Right ventricle myocardium superior (tissue), 1 donor: ENCODE data around the gene RUBCN. TPM values are rescaled to one million over a fixed set of nuclear protein-coding genes. Genes with fewer than 3 reads are reported as not detected.
"Not testable (repeated sequence)": the region's sequence is repeated elsewhere in the genome, so short reads cannot be mapped to it uniquely, and the experiment has no call there.

Experiments used
- ATAC-seq: fragments of 200-7000 bp; cut with Tn5 transposase; one replicate; pipeline ENCODE4 v1.9.1; 2020; ENCODE audit warnings: mild to moderate bottlenecking; ENCODE audit not compliant: poor library complexity
- DNase-seq: peaks from one replicate; pipeline ENCODE4 v3.0.0-alpha.2; 2020
- intact Hi-C: fragments of 100-400 bp; cut with DNase I; formaldehyde crosslinking; loops from one replicate; pipeline ENCODE4 v1.11.2; 2022
- total RNA-seq: library from RNA; stranded (reverse); fragmentation: NEBNext Ultra II Directional; extraction: Animal tissue kit (Norgen Biotek cat#: 25700); gene quantifications from one replicate; pipeline ENCODE4 v1.2.1, GENCODE V29; 2021
- donor health status: DM: no; HTN: yes; CAD: no; lungs with severe emphysema.

Gene RUBCN
- total RNA-seq, 1 donor from 2014 or later = 15.1 TPM

GRCh38 chr3:197737749-197738462, 1.2 kb upstream of the RUBCN start:
- DNase-seq (no peak), ATAC-seq (no peak)
- intact Hi-C loops = no loop called here

- intact Hi-C loops = no loop called here
- ATAC-seq (peak; percentile 0), DNase-seq (no peak)
Measured at GRCh38 chr3:197737319-197737649, 580 bp upstream of the RUBCN start.

DNA sequence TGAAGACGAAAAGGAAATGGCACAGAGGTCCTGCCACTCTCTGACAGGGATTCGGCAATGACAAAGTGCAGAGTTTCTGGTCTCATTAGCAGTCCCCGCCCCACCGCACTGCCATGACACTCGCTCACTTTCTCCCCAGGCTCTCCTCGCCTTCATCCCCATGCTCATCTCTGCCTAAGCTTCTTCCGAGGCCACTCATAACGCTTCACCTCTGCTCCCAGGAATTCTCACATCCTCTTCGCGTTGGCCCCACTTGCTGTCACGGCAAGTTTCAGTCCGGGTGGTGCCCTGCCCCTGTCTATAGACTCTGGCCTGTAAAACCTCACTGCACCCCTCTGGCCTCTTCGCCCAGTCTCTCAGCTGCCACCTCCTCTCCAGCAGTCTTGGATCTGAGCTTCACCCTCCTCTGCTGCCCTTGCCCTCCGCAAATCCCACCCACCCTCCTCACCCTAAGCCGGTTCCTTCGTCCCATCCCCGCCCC, 654 bp downstream of the RUBCN start:
- DNase-seq (no peak), ATAC-seq (peak; percentile 28)
- intact Hi-C loops = no loop called here

DNA sequence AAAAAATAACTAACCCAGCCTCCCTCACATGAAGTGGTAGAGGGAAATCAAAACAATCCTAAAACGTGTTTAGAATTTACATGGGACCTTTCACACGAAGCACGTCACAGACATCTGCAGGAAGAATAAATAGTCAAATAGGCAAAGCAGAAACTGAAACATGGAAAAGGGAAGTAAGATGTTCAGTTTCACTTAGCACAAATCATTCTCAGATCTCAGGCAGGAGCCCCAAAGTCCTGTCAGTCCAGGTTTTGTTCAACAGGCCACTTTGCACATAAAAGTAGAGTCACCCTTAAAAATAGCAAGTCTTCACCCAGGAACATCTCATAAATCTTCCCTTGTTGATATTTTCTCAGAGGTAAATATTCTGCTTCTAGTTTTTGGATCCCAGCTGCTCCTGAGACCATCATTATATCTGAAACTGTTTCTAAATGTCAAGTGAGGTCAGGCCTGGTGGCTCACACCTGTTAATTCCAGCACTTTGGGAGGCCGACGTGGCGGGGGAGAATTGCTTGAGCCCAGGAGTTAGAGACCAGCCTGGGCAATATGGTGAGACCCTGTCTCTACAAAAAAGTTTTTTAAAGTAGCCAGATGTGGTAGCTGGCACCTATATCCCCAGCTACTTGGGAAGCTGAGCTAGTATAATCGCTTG, 1.9 kb downstream of the RUBCN start:
- no peak for ATAC-seq
- intact Hi-C loops = no loop called here
- no peak for DNase-seq

DNA sequence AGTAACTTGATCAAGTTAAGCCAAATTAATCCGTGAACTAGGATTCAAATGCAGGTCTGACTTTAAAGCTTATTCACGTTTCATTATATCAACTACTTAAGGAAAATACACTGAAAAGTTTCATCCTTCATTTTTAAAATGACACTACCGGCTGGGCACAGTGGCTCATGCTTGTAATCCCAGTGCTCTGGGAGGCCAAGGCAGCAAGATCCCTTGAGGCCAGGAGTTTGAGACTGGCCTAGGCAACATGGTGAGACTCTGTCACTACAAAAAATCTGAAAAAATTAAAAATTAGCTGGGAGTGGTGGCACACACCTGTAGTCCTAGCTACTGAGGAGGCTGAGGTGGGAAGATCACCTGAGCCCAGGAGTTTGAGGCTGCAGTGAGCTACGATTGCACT, 3.7 kb downstream of the RUBCN start:
- no peak for ATAC-seq
- intact Hi-C loops = no loop called here
- DNase-seq = no peak

GRCh38 chr3:197731483-197731882, 5.2 kb downstream of the RUBCN start:
- DNase-seq, intact Hi-C loops, ATAC-seq: not testable (repeated sequence)

GRCh38 chr3:197730770-197731169, 5.9 kb downstream of the RUBCN start:
- ATAC-seq, DNase-seq, intact Hi-C loops: not testable (repeated sequence)

- ATAC-seq = no peak
Measured at GRCh38 chr3:197730200-197730599, 6.5 kb downstream of the RUBCN start.

DNA sequence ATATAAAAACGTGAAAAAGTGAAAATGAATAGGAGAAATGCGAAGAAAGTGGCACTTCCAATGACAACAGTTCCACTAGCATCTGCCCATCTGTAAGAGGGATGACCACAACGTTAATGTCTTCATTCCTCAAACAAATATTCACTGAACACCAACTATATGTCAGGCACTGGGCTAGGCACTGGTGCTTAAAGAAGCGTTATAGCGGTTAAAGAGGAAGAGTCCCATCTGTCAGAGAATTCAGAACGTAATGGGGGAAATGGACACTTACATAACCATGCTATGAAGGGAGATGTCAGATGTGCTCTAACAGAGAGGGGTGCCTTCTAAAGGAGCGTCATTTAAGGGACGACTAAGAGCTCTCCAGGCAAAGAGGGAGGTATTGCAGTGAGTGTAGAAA, 8.2 kb downstream of the RUBCN start:
- DNase-seq = no peak
- intact Hi-C loops = no loop called here
- ATAC-seq = no peak

More at GRCh38 chr3:197730200-197730599, 6.5 kb downstream of the RUBCN start:
- no peak for DNase-seq
- intact Hi-C loops = no loop called here

GRCh38 chr3:197727878-197728277, 8.8 kb downstream of the RUBCN start:
- intact Hi-C loops, DNase-seq: not testable (repeated sequence)
- peak; percentile 25 for ATAC-seq

GRCh38 chr3:197722734-197723133, 14.0 kb downstream of the RUBCN start:
- intact Hi-C loops = no loop called here
- DNase-seq (no peak), ATAC-seq (no peak)

GRCh38 chr3:197720694-197721093, 16.0 kb downstream of the RUBCN start:
- ATAC-seq (no peak), DNase-seq (no peak)
- intact Hi-C loops = no loop called here

DNA sequence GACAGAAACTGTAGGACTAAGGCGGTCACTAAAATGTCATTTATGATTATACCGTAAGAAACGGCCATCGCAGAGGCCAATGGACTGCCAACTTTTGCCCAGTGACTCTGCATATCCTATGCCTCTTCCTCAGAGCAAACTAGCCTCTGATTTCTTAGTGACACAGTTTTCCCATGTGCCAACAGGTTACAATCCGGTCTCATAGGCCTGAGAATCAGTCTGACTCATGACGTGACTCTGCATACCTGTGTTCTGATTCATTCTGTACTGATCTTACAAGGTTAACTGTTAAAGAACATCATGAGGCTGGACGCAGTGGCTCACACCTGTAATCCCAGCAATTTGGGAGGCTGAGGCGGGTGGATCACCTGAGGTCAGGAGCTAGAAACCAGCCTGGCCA, 17.8 kb downstream of the RUBCN start:
- ATAC-seq (no peak), DNase-seq (no peak)
- intact Hi-C loops = no loop called here

DNA sequence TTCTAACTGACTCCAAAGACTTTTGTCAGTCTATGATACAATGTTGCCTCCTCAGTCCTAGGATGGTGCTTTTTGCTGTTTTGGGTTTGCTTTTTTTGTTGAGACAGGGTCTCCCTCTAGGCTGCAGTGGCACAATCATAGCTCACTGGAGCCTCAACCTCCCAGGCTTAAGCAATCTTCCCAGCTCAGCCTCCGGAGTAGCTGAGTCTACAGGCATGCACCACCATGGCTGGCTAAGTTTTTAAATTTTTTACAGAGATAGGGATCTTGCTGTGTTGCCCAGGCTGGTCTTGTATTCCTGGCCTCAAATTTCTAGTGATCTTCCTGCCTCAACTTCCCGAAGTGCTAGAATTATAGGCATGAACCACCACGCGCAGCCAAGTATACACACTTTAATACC, 22.5 kb downstream of the RUBCN start:
- ATAC-seq (no peak), DNase-seq (no peak)
- intact Hi-C loops = no loop called here

GRCh38 chr3:197713477-197713822, 23.3 kb downstream of the RUBCN start:
- intact Hi-C loops = no loop called here
- no peak for DNase-seq
- ATAC-seq = no peak

- ATAC-seq = peak; percentile 95
- intact Hi-C loops = no loop called here
- peak; percentile 86 for DNase-seq
Measured at GRCh38 chr3:197711973-197712707, 24.6 kb downstream of the RUBCN start.

GRCh38 chr3:197710965-197711364, 25.7 kb downstream of the RUBCN start:
- intact Hi-C loops, ATAC-seq, DNase-seq: not testable (repeated sequence)

DNA sequence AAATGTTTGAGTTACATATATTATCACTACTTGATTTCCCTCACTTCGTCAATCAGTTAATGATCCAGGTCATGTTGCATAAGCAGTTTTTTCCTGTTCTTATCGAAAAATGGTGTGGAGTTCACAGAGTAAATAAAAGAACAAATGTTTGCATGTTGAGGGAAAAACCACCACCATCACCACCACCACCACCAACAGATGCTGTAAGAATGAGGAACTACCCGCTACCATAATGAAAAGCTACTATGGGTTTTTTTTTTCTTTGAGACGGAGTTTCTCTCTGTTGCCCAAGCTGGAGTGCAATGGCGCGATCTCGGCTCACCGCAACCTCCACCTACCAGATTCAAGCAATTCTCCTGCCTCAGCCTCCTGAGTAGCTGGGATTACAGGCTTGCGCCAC, 27.6 kb downstream of the RUBCN start:
- DNase-seq (no peak), ATAC-seq (no peak)
- intact Hi-C loops = no loop called here

DNA sequence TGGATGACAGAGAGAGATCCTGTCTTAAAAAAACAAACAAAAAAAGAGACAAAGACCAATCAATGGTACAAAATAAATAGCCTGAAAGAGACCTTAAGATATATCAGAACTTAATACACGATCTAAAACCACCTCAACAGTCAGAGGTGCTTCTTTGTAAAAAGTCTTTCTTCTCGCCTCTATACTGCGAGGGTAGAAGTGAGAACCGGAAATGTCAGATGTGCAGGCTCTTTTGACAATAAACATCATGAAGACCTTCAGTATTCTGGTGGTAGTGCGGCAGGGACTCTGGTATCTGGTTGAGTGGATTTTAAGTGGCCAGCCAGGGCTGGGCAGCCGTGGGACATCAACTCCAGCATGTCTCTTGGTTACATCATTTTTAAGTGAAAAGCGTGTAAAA, 30.0 kb downstream of the RUBCN start:
- ATAC-seq (no peak), DNase-seq (no peak)
- intact Hi-C loops = no loop called here

DNA sequence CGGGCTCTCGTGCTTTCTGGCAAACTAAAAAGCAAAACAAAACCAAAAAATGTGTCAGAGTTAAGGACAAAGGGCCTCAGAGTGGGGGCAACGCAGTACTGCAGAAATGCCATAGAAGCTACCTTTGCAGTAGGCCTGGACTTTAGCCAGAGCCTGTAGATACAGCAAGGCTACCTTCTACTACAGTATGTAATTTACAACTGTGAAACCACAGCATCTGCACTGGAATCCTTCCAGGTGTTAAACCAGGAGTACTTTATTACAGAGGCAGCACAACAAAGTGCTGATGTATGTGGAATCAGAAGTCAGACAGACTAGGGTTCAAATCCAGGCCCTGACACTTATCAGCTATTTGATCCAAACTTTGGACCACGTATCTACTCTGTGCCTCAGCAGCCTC, 34.9 kb downstream of the RUBCN start:
- intact Hi-C loops = no loop called here
- DNase-seq (no peak), ATAC-seq (no peak)
